WTC11 (cell line): ENCODE results near the gene ALAS1. TPM values are rescaled to one million over a fixed set of nuclear protein-coding genes. Genes with fewer than 3 reads are reported as not detected.

Experiments used
- ATAC-seq: fragments of 200-7000 bp; cut with Tn5 transposase; 2 replicates; pipeline ENCODE4 v1.10.0; 2021; ENCODE audit warnings: mild to moderate bottlenecking, moderate library complexity
- CTCF ChIA-PET: fragments of 300-600 bp; sonication (Branson Sonifier 250); formaldehyde crosslinking; loops from one replicate; lab custom pipeline; 2021; ENCODE audit warnings: antibody characterized with exemption; lab: Charles Lee
- POLR2A ChIA-PET: fragments of 350-600 bp; sonication (Branson Sonifier 250); formaldehyde crosslinking; loops from one replicate; lab custom pipeline; 2021; ENCODE audit warnings: antibody characterized with exemption; lab: Charles Lee
- DNase-seq: peaks from one replicate; pipeline ENCODE4 v3.0.0; 2021; ENCODE audit warnings: low spot score
- H3K27ac Mint-ChIP-seq: 2 replicates; pipeline ENCODE4 v1.8.0; 2021; ENCODE audit warnings: mixed read lengths
- H3K27me3 Mint-ChIP-seq: 2 replicates; pipeline ENCODE4 v1.8.0; 2021; ENCODE audit warnings: low read depth, mild to moderate bottlenecking, moderate library complexity, mixed read lengths
- H3K36me3 Mint-ChIP-seq: 2 replicates; pipeline ENCODE4 v1.8.0; 2021; ENCODE audit warnings: mixed read lengths
- H3K4me1 Mint-ChIP-seq: 2 replicates; pipeline ENCODE4 v1.8.0; 2022; ENCODE audit warnings: mixed read lengths
- H3K4me3 Mint-ChIP-seq: 2 replicates; pipeline ENCODE4 v1.8.0; 2021; ENCODE audit warnings: mild to moderate bottlenecking, moderate library complexity, mixed read lengths
- H3K9me3 Mint-ChIP-seq: 2 replicates; pipeline ENCODE4 v1.8.0; 2021; ENCODE audit warnings: mixed read lengths
- GRHL2 ChIP-seq: fragments of 250-450 bp; sonication (Bioruptor Pico); IDR thresholded peaks from 2 replicates; pipeline ENCODE4 v1.8.0; 2022; ENCODE audit warnings: mild to moderate bottlenecking, moderate library complexity; ENCODE audit not compliant: insufficient replicate concordance, severe bottlenecking
- GTF2I ChIP-seq: fragments of 250-450 bp; sonication (Bioruptor Pico); conservative IDR thresholded peaks from 2 replicates; pipeline ENCODE4 v1.4.0; 2021; ENCODE audit warnings: mild to moderate bottlenecking
- KAT7 ChIP-seq: sonication (generic); formaldehyde crosslinking; IDR thresholded peaks from 2 replicates; pipeline ENCODE4 v1.8.1; 2023; ENCODE audit warnings: missing genetic modification reagents, mild to moderate bottlenecking, borderline replicate concordance
- MXD4 ChIP-seq: fragments of 250-450 bp; sonication (Bioruptor Pico); IDR thresholded peaks from 2 replicates; pipeline ENCODE4 v1.8.0; 2021; ENCODE audit warnings: mild to moderate bottlenecking, moderate library complexity, borderline replicate concordance
- NR2C2 ChIP-seq: sonication (generic); formaldehyde crosslinking; IDR thresholded peaks from 2 replicates; pipeline ENCODE4 v1.8.0; 2022; ENCODE audit warnings: mild to moderate bottlenecking, missing genetic modification reagents
- RELA ChIP-seq: sonication (generic); formaldehyde crosslinking; IDR thresholded peaks from 2 replicates; pipeline ENCODE4 v1.8.1; 2022; ENCODE audit warnings: missing genetic modification reagents, mild to moderate bottlenecking, borderline replicate concordance
- SOX15 ChIP-seq: fragments of 250-450 bp; sonication (Bioruptor Pico); IDR thresholded peaks from 2 replicates; pipeline ENCODE4 v1.9.0; 2021; ENCODE audit warnings: mild to moderate bottlenecking
- TP53 ChIP-seq: sonication (generic); formaldehyde crosslinking; IDR thresholded peaks from 2 replicates; pipeline ENCODE4 v1.8.1; 2023; ENCODE audit warnings: mild to moderate bottlenecking, missing genetic modification reagents
- ZNF121 ChIP-seq: sonication (generic); formaldehyde crosslinking; IDR thresholded peaks from 2 replicates; pipeline ENCODE4 v1.8.0; 2023; ENCODE audit warnings: missing genetic modification reagents
- ZNF219 ChIP-seq: sonication (generic); formaldehyde crosslinking; IDR thresholded peaks from 2 replicates; pipeline ENCODE4 v1.8.0; 2023; ENCODE audit warnings: missing genetic modification reagents, mild to moderate bottlenecking, borderline replicate concordance
- ZNF232 ChIP-seq: sonication (generic); formaldehyde crosslinking; IDR thresholded peaks from 2 replicates; pipeline ENCODE4 v1.8.0; 2022; ENCODE audit warnings: mild to moderate bottlenecking, missing genetic modification reagents
- total RNA-seq: library from RNA; stranded (reverse); gene quantifications from 3 replicates; pipeline ENCODE4 v1.2.3, GENCODE V29; 2021
- TF ChIP-seq, protein P1 (sequence below): fragments of 250-450 bp; sonication (Bioruptor Pico); IDR thresholded peaks from 2 replicates; pipeline ENCODE4 v1.9.0; 2021; ENCODE audit warnings: mild to moderate bottlenecking
- TF ChIP-seq, protein P2 (sequence below): sonication (generic); formaldehyde crosslinking; IDR thresholded peaks from 2 replicates; pipeline ENCODE4 v1.8.1; 2022; ENCODE audit warnings: missing genetic modification reagents, borderline replicate concordance
- TF ChIP-seq, protein P3 (sequence below): fragments of 250-450 bp; sonication (Bioruptor Pico); IDR thresholded peaks from 2 replicates; pipeline ENCODE4 v1.9.0; 2021; ENCODE audit warnings: moderate library complexity, mild to moderate bottlenecking, inconsistent platforms, borderline replicate concordance
- TF ChIP-seq, protein P4 (sequence below): sonication (generic); formaldehyde crosslinking; IDR thresholded peaks from 2 replicates; pipeline ENCODE4 v1.8.1; 2022; ENCODE audit warnings: low read depth, mild to moderate bottlenecking, moderate library complexity, missing genetic modification reagents, borderline replicate concordance
- TF ChIP-seq, protein P5 (sequence below): sonication (generic); formaldehyde crosslinking; IDR thresholded peaks from 2 replicates; pipeline ENCODE4 v1.8.1; 2022; ENCODE audit warnings: mild to moderate bottlenecking, moderate library complexity, missing genetic modification reagents
- TF ChIP-seq, protein P6 (sequence below): fragments of 250-450 bp; sonication (Bioruptor Pico); IDR thresholded peaks from 2 replicates; pipeline ENCODE4 v1.9.0; 2021; ENCODE audit warnings: mild to moderate bottlenecking, borderline replicate concordance
- TF ChIP-seq, protein P7 (sequence below): fragments of 250-450 bp; sonication (Bioruptor Pico); IDR thresholded peaks from 2 replicates; pipeline ENCODE4 v1.9.0; 2021; ENCODE audit warnings: mild to moderate bottlenecking

Gene ALAS1
- total RNA-seq, 1 experiment from 2014 or later: 39.1 TPM

DNA sequence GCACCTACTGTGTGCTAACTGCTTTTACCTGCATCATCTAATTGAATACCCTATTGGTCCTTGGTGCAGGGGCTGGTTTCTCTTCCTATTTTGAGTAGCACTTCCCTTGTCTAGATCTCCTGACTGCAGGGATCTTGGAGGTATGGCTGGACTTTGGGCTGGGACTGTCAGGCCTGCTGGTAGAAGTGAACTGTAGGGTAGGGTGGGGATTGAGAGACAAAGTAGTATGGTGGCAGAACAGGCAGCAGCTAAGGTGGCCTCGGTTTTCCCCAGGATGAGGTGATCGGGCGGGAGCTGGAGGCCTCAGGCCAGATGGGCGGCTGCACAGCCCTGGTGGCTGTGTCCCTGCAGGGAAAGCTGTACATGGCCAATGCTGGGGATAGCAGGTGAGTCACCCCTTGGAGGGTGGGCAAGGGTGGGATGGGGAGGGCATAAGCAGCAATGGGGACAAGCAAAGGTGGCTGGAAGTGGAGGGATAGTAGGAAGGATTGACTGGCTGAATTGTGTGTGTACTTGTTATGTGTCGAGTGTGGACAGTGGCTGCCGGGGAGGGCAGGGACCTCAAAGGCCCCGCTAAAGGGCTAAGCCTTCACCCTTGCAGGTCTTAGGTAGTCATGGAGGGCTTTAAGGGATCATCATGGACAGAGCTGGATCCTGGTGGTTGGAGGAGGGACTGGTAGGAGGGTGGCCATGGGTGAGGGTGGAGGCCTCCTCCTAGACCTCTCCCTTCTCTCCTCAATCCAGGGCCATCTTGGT is 49.6 kb downstream of the ALAS1 start:
- Mint-ChIP-seq H3K9me3 (no peaks in the 10 kb centered on the region), H3K27me3 (peaks cover 46% of the 10 kb centered on the region), H3K27ac (no peak overlapping the region), H3K4me3 (no peak overlapping the region), H3K36me3 (peaks cover 5% of the 10 kb centered on the region), H3K4me1 (peaks cover 9% of the 10 kb centered on the region; the same call in 1 of the 2 replicates)
- CTCF ChIA-PET: interaction anchor here (1.2 to 2.3 kb wide), 6 partner anchors 9 to 137 kb away, joined by 3 to 22 read pairs (median 6); partner anchors contain the start of genes TWF2 and WDR82
- DNase-seq (no peak), ATAC-seq (no peak)
- POLR2A ChIA-PET: interaction anchor here (1.6 to 1.9 kb wide), 2 partner anchors 7 to 9 kb away, joined by 5 read pairs; partner anchors contain the start of gene TWF2
- TF ChIP-seq, protein P1, sequence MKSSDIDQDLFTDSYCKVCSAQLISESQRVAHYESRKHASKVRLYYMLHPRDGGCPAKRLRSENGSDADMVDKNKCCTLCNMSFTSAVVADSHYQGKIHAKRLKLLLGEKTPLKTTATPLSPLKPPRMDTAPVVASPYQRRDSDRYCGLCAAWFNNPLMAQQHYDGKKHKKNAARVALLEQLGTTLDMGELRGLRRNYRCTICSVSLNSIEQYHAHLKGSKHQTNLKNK: no peak
- TF ChIP-seq GRHL2 (CRISPR knock-in tag): no peak
- TF ChIP-seq GTF2I (CRISPR knock-in tag): no peak
- no peak for TF ChIP-seq KAT7 (CRISPR knock-in tag)
- no peak for TF ChIP-seq SOX15 (CRISPR knock-in tag)
- TF ChIP-seq, protein P2, sequence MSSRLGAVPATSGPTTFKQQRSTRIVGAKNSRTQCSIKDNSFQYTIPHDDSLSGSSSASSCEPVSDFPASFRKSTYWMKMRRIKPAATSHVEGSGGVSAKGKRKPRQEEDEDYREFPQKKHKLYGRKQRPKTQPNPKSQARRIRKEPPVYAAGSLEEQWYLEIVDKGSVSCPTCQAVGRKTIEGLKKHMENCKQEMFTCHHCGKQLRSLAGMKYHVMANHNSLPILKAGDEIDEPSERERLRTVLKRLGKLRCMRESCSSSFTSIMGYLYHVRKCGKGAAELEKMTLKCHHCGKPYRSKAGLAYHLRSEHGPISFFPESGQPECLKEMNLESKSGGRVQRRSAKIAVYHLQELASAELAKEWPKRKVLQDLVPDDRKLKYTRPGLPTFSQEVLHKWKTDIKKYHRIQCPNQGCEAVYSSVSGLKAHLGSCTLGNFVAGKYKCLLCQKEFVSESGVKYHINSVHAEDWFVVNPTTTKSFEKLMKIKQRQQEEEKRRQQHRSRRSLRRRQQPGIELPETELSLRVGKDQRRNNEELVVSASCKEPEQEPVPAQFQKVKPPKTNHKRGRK (CRISPR knock-in tag): no peak
- TF ChIP-seq, protein P3, sequence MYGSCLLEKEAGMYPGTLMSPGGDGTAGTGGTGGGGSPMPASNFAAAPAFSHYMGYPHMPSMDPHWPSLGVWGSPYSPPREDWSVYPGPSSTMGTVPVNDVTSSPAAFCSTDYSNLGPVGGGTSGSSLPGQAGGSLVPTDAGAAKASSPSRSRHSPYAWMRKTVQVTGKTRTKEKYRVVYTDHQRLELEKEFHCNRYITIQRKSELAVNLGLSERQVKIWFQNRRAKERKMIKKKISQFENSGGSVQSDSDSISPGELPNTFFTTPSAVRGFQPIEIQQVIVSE (CRISPR knock-in tag): no peak
- no peak for TF ChIP-seq RELA (CRISPR knock-in tag)
- no peak for TF ChIP-seq ZNF232 (CRISPR knock-in tag)
- TF ChIP-seq, protein P4, sequence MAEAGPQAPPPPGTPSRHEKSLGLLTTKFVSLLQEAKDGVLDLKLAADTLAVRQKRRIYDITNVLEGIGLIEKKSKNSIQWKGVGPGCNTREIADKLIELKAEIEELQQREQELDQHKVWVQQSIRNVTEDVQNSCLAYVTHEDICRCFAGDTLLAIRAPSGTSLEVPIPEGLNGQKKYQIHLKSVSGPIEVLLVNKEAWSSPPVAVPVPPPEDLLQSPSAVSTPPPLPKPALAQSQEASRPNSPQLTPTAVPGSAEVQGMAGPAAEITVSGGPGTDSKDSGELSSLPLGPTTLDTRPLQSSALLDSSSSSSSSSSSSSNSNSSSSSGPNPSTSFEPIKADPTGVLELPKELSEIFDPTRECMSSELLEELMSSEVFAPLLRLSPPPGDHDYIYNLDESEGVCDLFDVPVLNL: no peak
- no peak for TF ChIP-seq MXD4 (CRISPR knock-in tag)
- TF ChIP-seq TP53 (CRISPR knock-in tag): no peak
- TF ChIP-seq, protein P5, sequence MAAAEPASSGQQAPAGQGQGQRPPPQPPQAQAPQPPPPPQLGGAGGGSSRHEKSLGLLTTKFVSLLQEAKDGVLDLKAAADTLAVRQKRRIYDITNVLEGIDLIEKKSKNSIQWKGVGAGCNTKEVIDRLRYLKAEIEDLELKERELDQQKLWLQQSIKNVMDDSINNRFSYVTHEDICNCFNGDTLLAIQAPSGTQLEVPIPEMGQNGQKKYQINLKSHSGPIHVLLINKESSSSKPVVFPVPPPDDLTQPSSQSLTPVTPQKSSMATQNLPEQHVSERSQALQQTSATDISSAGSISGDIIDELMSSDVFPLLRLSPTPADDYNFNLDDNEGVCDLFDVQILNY (CRISPR knock-in tag): no peak
- no peak for TF ChIP-seq ZNF219 (CRISPR knock-in tag)

DNA sequence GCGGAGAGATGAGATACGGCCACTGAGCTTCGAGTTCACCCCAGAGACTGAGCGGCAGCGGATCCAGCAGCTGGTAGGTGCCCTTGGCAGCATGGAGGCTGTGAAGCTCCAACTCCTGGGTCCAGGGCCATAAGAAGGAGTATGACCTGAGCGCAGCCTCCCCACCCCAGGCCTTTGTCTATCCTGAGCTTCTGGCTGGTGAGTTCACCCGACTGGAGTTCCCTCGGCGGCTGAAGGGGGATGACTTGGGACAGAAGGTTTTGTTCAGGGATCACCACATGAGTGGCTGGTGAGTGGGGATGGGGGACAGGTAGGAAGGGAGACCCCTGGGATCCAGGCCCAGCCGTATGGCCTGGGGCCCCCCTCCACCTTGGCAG is 50.2 kb downstream of the ALAS1 start:
- Mint-ChIP-seq H3K36me3 (peaks cover 9% of the 10 kb centered on the region), H3K9me3 (no peaks in the 10 kb centered on the region), H3K27ac (no peak overlapping the region), H3K27me3 (peaks cover 42% of the 10 kb centered on the region), H3K4me1 (peaks cover 9% of the 10 kb centered on the region; the same call in 1 of the 2 replicates), H3K4me3 (no peak overlapping the region)
- ATAC-seq (no peak), DNase-seq (no peak)
- ChIA-PET CTCF (interaction anchor here (1.0 to 2.3 kb wide), 7 partner anchors 9 to 137 kb away, joined by 3 to 22 read pairs (median 6); partner anchors contain the start of genes TWF2 and WDR82), POLR2A (interaction anchor here (0.6 to 1.9 kb wide), 3 partner anchors 8 to 93 kb away, joined by 3 to 5 read pairs (median 5); partner anchors contain the start of genes POC1A and TWF2)
- TF ChIP-seq ZNF121 (CRISPR knock-in tag): no peak
- no peak for TF ChIP-seq NR2C2 (CRISPR knock-in tag)
- TF ChIP-seq, protein P6, sequence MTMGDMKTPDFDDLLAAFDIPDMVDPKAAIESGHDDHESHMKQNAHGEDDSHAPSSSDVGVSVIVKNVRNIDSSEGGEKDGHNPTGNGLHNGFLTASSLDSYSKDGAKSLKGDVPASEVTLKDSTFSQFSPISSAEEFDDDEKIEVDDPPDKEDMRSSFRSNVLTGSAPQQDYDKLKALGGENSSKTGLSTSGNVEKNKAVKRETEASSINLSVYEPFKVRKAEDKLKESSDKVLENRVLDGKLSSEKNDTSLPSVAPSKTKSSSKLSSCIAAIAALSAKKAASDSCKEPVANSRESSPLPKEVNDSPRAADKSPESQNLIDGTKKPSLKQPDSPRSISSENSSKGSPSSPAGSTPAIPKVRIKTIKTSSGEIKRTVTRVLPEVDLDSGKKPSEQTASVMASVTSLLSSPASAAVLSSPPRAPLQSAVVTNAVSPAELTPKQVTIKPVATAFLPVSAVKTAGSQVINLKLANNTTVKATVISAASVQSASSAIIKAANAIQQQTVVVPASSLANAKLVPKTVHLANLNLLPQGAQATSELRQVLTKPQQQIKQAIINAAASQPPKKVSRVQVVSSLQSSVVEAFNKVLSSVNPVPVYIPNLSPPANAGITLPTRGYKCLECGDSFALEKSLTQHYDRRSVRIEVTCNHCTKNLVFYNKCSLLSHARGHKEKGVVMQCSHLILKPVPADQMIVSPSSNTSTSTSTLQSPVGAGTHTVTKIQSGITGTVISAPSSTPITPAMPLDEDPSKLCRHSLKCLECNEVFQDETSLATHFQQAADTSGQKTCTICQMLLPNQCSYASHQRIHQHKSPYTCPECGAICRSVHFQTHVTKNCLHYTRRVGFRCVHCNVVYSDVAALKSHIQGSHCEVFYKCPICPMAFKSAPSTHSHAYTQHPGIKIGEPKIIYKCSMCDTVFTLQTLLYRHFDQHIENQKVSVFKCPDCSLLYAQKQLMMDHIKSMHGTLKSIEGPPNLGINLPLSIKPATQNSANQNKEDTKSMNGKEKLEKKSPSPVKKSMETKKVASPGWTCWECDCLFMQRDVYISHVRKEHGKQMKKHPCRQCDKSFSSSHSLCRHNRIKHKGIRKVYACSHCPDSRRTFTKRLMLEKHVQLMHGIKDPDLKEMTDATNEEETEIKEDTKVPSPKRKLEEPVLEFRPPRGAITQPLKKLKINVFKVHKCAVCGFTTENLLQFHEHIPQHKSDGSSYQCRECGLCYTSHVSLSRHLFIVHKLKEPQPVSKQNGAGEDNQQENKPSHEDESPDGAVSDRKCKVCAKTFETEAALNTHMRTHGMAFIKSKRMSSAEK (CRISPR knock-in tag): no peak
- TF ChIP-seq, protein P7, sequence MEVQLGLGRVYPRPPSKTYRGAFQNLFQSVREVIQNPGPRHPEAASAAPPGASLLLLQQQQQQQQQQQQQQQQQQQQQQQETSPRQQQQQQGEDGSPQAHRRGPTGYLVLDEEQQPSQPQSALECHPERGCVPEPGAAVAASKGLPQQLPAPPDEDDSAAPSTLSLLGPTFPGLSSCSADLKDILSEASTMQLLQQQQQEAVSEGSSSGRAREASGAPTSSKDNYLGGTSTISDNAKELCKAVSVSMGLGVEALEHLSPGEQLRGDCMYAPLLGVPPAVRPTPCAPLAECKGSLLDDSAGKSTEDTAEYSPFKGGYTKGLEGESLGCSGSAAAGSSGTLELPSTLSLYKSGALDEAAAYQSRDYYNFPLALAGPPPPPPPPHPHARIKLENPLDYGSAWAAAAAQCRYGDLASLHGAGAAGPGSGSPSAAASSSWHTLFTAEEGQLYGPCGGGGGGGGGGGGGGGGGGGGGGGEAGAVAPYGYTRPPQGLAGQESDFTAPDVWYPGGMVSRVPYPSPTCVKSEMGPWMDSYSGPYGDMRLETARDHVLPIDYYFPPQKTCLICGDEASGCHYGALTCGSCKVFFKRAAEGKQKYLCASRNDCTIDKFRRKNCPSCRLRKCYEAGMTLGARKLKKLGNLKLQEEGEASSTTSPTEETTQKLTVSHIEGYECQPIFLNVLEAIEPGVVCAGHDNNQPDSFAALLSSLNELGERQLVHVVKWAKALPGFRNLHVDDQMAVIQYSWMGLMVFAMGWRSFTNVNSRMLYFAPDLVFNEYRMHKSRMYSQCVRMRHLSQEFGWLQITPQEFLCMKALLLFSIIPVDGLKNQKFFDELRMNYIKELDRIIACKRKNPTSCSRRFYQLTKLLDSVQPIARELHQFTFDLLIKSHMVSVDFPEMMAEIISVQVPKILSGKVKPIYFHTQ (CRISPR knock-in tag): no peak
